GM15510 (cell line): ENCODE measurements around the gene POP7.

Experiments
- POLR2A ChIP-seq: IDR thresholded peaks from 3 replicates; pipeline ENCODE4 v1.6.1; 2011; ENCODE audit warnings: borderline replicate concordance; ENCODE audit not compliant: insufficient read length; ENCODE audit errors: extremely low read depth

The POP7 gene

GRCh38 chr7:100728196-100728595, 22.3 kb downstream of the POP7 start:
- TF ChIP-seq POLR2A, result no peak

GRCh38 chr7:100730136-100730800, 24.3 kb downstream of the POP7 start:
- TF ChIP-seq POLR2A, result no peak

- no peak for TF ChIP-seq POLR2A
Measured at GRCh38 chr7:100731937-100732636, 26.2 kb downstream of the POP7 start.

- TF ChIP-seq POLR2A, result no peak
Measured at GRCh38 chr7:100735730-100736129, 29.8 kb downstream of the POP7 start.

GRCh38 chr7:100736671-100737070, 30.8 kb downstream of the POP7 start:
- no peak for TF ChIP-seq POLR2A

GRCh38 chr7:100739934-100740333, 34.0 kb downstream of the POP7 start:
- TF ChIP-seq POLR2A, result no peak

- TF ChIP-seq POLR2A, result no peak
Measured at GRCh38 chr7:100744605-100745004, 38.7 kb downstream of the POP7 start.

- peak; percentile 50 for TF ChIP-seq POLR2A
Measured at GRCh38 chr7:100745184-100745583, 39.3 kb downstream of the POP7 start.

- TF ChIP-seq POLR2A, result no peak
Measured at GRCh38 chr7:100752994-100753393, 47.1 kb downstream of the POP7 start.

GRCh38 chr7:100753750-100754149, 47.8 kb downstream of the POP7 start:
- TF ChIP-seq POLR2A, result no peak
